ENCODE measurements around the gene PTPMT1.

DNA sequence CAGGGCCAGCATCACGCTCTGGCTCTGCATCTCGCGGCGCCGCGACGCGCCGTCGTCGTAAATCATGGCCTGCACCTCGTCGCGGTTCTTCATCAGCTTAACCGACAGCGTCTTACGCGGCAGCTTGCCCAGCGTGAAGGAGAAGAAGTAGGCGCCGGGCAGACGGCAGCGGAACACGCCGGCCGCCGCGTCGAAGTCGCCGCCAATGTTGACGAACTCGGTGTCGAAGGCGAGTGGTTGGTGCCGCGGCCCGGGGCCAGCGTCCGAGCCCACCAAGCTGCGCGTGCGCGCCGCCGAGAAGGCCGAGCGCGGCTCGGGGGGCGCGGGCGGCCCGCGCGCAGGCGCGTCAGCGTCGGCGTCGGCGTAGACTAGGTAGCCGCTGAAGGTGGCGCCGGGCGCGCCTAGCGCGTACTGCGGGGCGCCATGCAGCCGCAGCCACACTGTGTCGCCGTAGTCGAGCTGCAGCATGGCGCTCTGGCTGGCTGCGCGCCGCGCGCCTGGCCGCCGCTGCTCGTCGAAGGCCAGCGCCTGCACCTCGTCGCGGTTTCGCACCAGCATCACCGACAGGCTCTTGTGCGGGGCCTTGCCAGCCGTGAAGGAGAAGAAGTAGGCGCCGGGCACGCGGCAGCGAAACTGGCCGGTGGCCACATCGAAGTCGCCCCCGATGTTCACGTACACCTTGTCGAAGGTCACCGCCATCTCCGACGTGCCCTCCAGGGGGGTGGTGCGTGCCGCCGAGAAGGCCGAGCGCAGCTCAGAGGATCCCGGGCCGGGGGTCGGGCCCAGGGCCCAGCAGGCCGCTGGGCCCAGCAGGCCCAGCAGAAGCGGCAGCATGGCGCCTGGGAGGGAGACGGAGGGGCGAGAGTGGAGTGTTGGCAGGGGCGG lies 24.8 kb downstream of the PTPMT1 start:
- TF ChIP-seq, protein P1, sequence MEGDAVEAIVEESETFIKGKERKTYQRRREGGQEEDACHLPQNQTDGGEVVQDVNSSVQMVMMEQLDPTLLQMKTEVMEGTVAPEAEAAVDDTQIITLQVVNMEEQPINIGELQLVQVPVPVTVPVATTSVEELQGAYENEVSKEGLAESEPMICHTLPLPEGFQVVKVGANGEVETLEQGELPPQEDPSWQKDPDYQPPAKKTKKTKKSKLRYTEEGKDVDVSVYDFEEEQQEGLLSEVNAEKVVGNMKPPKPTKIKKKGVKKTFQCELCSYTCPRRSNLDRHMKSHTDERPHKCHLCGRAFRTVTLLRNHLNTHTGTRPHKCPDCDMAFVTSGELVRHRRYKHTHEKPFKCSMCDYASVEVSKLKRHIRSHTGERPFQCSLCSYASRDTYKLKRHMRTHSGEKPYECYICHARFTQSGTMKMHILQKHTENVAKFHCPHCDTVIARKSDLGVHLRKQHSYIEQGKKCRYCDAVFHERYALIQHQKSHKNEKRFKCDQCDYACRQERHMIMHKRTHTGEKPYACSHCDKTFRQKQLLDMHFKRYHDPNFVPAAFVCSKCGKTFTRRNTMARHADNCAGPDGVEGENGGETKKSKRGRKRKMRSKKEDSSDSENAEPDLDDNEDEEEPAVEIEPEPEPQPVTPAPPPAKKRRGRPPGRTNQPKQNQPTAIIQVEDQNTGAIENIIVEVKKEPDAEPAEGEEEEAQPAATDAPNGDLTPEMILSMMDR (IDR thresholded peaks at IDR 0.05; ENCODE audit: low read length) = no peak
- TF ChIP-seq EZH2 (optimal IDR thresholded peaks at IDR 0.05; ENCODE audit: low read depth, low read length) (no peak), EZH2phosphoT487 (IDR thresholded peaks at IDR 0.05; ENCODE audit: low read length) (no peak)
